Measurements from ENCODE around the gene LTBP1.
A peak's percentile ranks its signal among the peaks of the same experiment; 100 is the strongest.

The LTBP1 gene

GRCh38 chr2:33122726-33123125, 176.0 kb downstream of the LTBP1 start:
- no peak for DNase-seq

GRCh38 chr2:33123216-33123615, 176.5 kb downstream of the LTBP1 start:
- peak; percentile 86 for DNase-seq

GRCh38 chr2:33126552-33126951, 179.8 kb downstream of the LTBP1 start:
- DNase-seq: no peak

GRCh38 chr2:33126958-33127357, 180.2 kb downstream of the LTBP1 start:
- DNase-seq: peak; percentile 73

GRCh38 chr2:33129263-33130053, 182.7 kb downstream of the LTBP1 start:
- no peak for DNase-seq

GRCh38 chr2:33130054-33130447, 183.3 kb downstream of the LTBP1 start:
- DNase-seq: no peak

GRCh38 chr2:33130544-33130943, 183.8 kb downstream of the LTBP1 start:
- DNase-seq: no peak

GRCh38 chr2:33131111-33131510, 184.4 kb downstream of the LTBP1 start:
- peak; percentile 71 for DNase-seq

- no peak for DNase-seq
Observed at GRCh38 chr2:33131749-33132148, 185.0 kb downstream of the LTBP1 start.

- DNase-seq: no peak
Observed at GRCh38 chr2:33133454-33133952, 186.8 kb downstream of the LTBP1 start.

- peak; percentile 99 for DNase-seq
Observed at GRCh38 chr2:33134086-33134771, 187.5 kb downstream of the LTBP1 start.

GRCh38 chr2:33134791-33135560, 188.2 kb downstream of the LTBP1 start:
- DNase-seq: no peak

GRCh38 chr2:33135645-33136044, 188.9 kb downstream of the LTBP1 start:
- DNase-seq: no peak

GRCh38 chr2:33136056-33136455, 189.3 kb downstream of the LTBP1 start:
- DNase-seq: no peak

GRCh38 chr2:33136566-33136965, 189.8 kb downstream of the LTBP1 start:
- no peak for DNase-seq

GRCh38 chr2:33137331-33137730, 190.6 kb downstream of the LTBP1 start:
- DNase-seq: no peak

- DNase-seq: no peak
Observed at GRCh38 chr2:33139949-33140348, 193.2 kb downstream of the LTBP1 start.

GRCh38 chr2:33141476-33141875, 194.7 kb downstream of the LTBP1 start:
- no peak for DNase-seq

- DNase-seq: no peak
Observed at GRCh38 chr2:33142810-33143209, 196.1 kb downstream of the LTBP1 start.

GRCh38 chr2:33144243-33144642, 197.5 kb downstream of the LTBP1 start:
- DNase-seq: no peak

GRCh38 chr2:33145459-33145858, 198.7 kb downstream of the LTBP1 start:
- peak; percentile 71 for DNase-seq

GRCh38 chr2:33146102-33146501, 199.3 kb downstream of the LTBP1 start:
- DNase-seq: no peak

- peak; percentile 85 for DNase-seq
Observed at GRCh38 chr2:33153008-33153407, 206.3 kb downstream of the LTBP1 start.
